Measurements from ENCODE around the gene CCDC92. TPM values are rescaled to one million over a fixed set of nuclear protein-coding genes. Genes with fewer than 3 reads are reported as not detected.

The CCDC92 gene
- total RNA-seq, 4 donors from 2014 or later = 14.8 to 48.8 (median 21.1) TPM

DNA sequence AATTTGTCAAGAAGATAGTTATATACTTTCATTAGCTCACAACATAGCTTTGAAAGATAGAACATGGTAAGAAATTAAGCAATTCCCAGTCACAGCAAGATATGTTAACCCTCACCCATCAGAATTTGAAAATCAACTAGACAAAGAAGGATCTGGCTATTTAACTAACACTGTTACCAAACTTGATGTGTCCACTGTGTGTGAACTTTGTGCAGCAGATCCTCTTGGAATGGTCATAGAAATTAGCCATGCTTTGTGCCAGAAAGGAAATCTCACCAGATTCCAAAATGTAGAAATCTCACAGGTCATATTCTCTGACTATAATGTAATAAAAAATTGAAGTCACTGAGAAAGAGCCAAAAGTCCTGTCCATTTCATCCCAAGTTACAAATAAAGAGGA is 46.5 kb upstream of the CCDC92 start:
- in situ Hi-C loops (cut with MboI; ENCODE audit: low pct_ligation_motif_present in 1 of 4, low pct_unique_long_range_greater_than_20kb in 1 of 4, low sequenced_read_pairs in 3 of 4) = no loop called here
- Histone ChIP-seq H3K4me1 (peaks cover 0 to 9% (median 0%) of the 10 kb centered on the region in 4 donors), H3K27ac (no peak overlapping the region), H3K36me3 (no peaks in the 10 kb centered on the region), H3K27me3 (no peaks in the 10 kb centered on the region), H3K9me3 (no peaks in the 10 kb centered on the region), H3K4me3 (no peak overlapping the region)
- intact Hi-C loops (cut with DNase I; ENCODE audit: low total_unique reads) = no loop called here
- TF ChIP-seq POLR2A (IDR thresholded peaks at IDR 0.05) = no peak
- TF ChIP-seq, protein P1, sequence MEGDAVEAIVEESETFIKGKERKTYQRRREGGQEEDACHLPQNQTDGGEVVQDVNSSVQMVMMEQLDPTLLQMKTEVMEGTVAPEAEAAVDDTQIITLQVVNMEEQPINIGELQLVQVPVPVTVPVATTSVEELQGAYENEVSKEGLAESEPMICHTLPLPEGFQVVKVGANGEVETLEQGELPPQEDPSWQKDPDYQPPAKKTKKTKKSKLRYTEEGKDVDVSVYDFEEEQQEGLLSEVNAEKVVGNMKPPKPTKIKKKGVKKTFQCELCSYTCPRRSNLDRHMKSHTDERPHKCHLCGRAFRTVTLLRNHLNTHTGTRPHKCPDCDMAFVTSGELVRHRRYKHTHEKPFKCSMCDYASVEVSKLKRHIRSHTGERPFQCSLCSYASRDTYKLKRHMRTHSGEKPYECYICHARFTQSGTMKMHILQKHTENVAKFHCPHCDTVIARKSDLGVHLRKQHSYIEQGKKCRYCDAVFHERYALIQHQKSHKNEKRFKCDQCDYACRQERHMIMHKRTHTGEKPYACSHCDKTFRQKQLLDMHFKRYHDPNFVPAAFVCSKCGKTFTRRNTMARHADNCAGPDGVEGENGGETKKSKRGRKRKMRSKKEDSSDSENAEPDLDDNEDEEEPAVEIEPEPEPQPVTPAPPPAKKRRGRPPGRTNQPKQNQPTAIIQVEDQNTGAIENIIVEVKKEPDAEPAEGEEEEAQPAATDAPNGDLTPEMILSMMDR (IDR thresholded peaks at IDR 0.05) = no peak
- TF ChIP-seq EP300 (IDR thresholded peaks at IDR 0.05; ENCODE audit: low read depth) = no peak
- TF ChIP-seq POLR2AphosphoS5 (IDR thresholded peaks at IDR 0.05) = no peak
- no peak for DNase-seq

DNA sequence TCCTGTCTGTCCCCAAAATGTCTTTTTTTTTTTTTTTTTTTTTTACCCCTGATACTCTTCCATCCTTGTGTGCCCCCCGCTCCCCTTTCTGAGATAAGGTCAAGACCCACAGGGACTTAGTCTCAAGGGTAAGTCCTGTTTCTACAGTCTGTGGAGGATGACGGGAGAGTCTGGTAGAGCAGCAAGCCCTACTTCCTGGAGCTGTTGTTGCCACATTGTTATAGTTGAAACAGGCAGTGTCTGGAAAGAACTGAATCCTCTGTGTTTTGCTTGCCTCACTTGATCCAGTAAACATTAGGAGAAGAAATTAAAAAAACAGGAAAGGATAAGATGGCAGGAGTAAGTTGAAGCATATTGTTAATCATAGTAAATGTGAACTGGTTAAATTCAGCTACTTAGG is 45.9 kb upstream of the CCDC92 start:
- Histone ChIP-seq H3K27ac (no peak overlapping the region), H3K4me3 (no peak overlapping the region), H3K9me3 (no peaks in the 10 kb centered on the region), H3K4me1 (peaks cover 0 to 9% (median 0%) of the 10 kb centered on the region in 4 donors), H3K36me3 (no peaks in the 10 kb centered on the region), H3K27me3 (no peaks in the 10 kb centered on the region)
- no peak for DNase-seq
- TF ChIP-seq POLR2A (IDR thresholded peaks at IDR 0.05) (no peak), POLR2AphosphoS5 (IDR thresholded peaks at IDR 0.05) (no peak), EP300 (IDR thresholded peaks at IDR 0.05; ENCODE audit: low read depth) (no peak)
- TF ChIP-seq, protein P1 (IDR thresholded peaks at IDR 0.05) = no peak
- in situ Hi-C loops (cut with MboI; ENCODE audit: low pct_ligation_motif_present in 1 of 4, low pct_unique_long_range_greater_than_20kb in 1 of 4, low sequenced_read_pairs in 3 of 4) (no loop called here), intact Hi-C loops (cut with DNase I; ENCODE audit: low total_unique reads) (no loop called here)
- WGBS, 2 donors (ENCODE audit: low coverage in 1 of 2) = 86% methylated on average over 2 of the region's 2 CpGs; no CpG with 5 or more reads in 1 of the 2 donors

DNA sequence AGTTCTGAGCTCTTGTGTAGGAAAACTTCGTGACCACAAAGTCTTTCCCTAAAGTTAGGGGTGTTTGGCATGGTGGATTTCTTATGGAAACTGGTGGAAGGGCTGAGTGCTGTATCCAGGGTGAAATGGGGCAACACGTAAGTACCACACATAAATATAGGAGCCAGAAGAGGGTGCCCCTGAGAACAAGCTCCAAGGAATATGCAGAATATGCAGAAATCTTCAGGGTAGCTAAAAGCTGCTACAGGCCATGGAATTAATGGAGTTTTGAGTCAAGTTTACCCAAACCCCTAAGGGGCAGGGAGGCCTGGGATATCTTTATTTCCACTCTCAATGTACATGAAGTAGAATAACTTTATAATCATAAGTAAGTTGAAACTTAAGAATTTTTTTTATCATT is 44.4 kb upstream of the CCDC92 start:
- H3K27me3 ChIP-seq = no peaks in the 10 kb centered on the region
- DNase-seq = no peak
- no peaks in the 10 kb centered on the region for H3K9me3 ChIP-seq
- no peak overlapping the region for H3K4me3 ChIP-seq
- WGBS, 2 donors (ENCODE audit: low coverage in 1 of 2) = 89 to 100% methylated on average over 2 of the region's 2 CpGs
- TF ChIP-seq, protein P1 (IDR thresholded peaks at IDR 0.05) = no peak
- TF ChIP-seq POLR2AphosphoS5 (IDR thresholded peaks at IDR 0.05) = no peak
- TF ChIP-seq POLR2A (IDR thresholded peaks at IDR 0.05) = no peak
- no peak for TF ChIP-seq EP300 (IDR thresholded peaks at IDR 0.05; ENCODE audit: low read depth)
- H3K4me1 ChIP-seq = peaks cover 0 to 9% (median 0%) of the 10 kb centered on the region in 4 donors
- in situ Hi-C loops (cut with MboI; ENCODE audit: low pct_ligation_motif_present in 1 of 4, low pct_unique_long_range_greater_than_20kb in 1 of 4, low sequenced_read_pairs in 3 of 4) (no loop called here), intact Hi-C loops (cut with DNase I; ENCODE audit: low total_unique reads) (no loop called here)
- no peak overlapping the region for H3K27ac ChIP-seq
- H3K36me3 ChIP-seq = peaks cover 0 to 11% (median 5%) of the 10 kb centered on the region in 4 donors

DNA sequence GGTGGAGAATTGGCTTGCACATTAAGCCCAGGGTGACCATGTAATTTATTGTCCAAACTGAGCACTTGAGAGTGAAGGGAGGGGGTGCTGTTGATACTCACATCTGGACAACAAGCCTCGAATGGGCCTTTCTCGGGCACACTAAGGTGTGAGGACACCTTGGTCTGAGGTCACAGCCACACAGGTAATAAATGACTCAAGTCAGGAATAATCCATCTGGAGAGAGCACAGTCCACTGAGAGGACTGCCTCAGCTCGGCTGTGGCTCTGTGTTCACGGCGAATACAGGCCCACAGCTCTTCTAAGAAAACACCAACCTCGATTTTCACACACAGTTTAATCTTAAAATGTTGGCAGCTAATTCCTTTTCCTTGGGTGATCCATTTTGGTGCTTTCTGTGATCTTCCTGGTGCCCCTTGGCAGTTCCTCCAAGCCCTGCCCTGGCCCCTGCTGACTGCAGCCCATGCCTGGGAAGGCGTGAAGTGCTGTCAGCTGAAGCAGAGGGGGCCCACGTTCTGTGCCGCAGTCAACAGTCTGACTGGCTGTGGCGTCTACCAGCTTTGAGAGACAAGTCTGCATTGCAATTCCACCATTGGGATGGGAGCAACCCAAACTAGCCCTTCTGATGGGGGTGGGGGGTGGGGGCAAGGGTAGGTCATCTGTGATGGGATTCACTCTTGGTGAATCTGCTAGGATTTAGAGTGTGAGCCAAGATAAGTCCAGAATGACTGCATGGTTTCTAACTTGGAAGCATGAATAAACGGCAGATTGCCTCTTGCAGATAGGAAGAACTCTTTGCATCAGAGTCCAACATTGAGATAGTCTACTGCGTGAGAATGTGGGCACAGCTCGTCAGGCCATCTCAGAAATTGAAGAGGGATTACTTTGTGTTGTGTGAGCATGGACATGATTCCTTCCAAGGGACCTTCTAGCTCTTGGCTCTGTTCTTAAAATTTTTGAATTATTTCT is 43.1 kb upstream of the CCDC92 start:
- H3K4me3 ChIP-seq = no peak overlapping the region
- in situ Hi-C loops (cut with MboI; ENCODE audit: low pct_ligation_motif_present in 1 of 4, low pct_unique_long_range_greater_than_20kb in 1 of 4, low sequenced_read_pairs in 3 of 4) (no loop called here), intact Hi-C loops (cut with DNase I; ENCODE audit: low total_unique reads) (no loop called here)
- H3K27ac ChIP-seq = no peak overlapping the region
- TF ChIP-seq POLR2AphosphoS5 (IDR thresholded peaks at IDR 0.05) (no peak), POLR2A (IDR thresholded peaks at IDR 0.05) (no peak), EP300 (IDR thresholded peaks at IDR 0.05; ENCODE audit: low read depth) (no peak)
- TF ChIP-seq, protein P1 (IDR thresholded peaks at IDR 0.05) = no peak
- H3K4me1 ChIP-seq = peaks cover 0 to 5% (median 0%) of the 10 kb centered on the region in 4 donors
- H3K36me3 ChIP-seq = peaks cover 0 to 21% (median 8%) of the 10 kb centered on the region in 4 donors
- 90 to 93% methylated on average over 4 to 12 of the region's 13 CpGs for WGBS, 2 donors (ENCODE audit: low coverage in 1 of 2)
- H3K9me3 ChIP-seq = no peaks in the 10 kb centered on the region
- no peaks in the 10 kb centered on the region for H3K27me3 ChIP-seq
- DNase-seq = no peak
